ENCODE data around the gene WDR27.
"Not testable (repeated sequence)": the region's sequence is repeated elsewhere in the genome, so short reads cannot be mapped to it uniquely, and the experiment has no call there.

WDR27 gene

DNA sequence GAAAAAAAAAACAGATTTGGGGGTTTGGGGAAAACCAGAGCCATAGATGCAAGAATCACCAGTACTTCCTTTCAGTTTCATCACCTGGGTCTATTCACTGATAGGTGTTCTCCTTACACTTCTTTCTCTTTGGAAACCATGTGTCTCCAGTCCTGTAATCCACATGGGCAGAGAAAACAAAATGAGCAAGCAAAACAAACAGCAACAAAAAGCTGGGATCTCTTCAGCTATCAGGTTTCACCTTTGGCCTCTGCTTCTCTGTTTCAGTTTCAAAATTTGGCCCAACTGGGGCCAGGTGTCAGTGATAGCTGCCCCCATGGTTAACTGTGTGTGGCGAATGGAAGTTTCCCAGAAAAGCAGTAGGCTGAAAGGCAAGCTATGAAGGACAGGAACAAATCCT lies 228.2 kb downstream of the WDR27 start:
- no peak overlapping the region for H3K27ac Mint-ChIP-seq (ENCODE audit: low read depth)
- no peaks in the 10 kb centered on the region for H3K36me3 Mint-ChIP-seq (ENCODE audit: insufficient read depth)
- no peaks in the 10 kb centered on the region for H3K4me1 Mint-ChIP-seq
- DNase-seq (ENCODE audit: low spot score in 2 of 2), result no peak
- ATAC-seq (replicated peaks; ENCODE audit: extremely low read depth, poor library complexity, severe bottlenecking), result no peak
- no peak overlapping the region for H3K4me3 Mint-ChIP-seq
- H3K27me3 Mint-ChIP-seq, result no peaks in the 10 kb centered on the region
- peaks cover 29% of the 10 kb centered on the region for H3K9me3 Mint-ChIP-seq

DNA sequence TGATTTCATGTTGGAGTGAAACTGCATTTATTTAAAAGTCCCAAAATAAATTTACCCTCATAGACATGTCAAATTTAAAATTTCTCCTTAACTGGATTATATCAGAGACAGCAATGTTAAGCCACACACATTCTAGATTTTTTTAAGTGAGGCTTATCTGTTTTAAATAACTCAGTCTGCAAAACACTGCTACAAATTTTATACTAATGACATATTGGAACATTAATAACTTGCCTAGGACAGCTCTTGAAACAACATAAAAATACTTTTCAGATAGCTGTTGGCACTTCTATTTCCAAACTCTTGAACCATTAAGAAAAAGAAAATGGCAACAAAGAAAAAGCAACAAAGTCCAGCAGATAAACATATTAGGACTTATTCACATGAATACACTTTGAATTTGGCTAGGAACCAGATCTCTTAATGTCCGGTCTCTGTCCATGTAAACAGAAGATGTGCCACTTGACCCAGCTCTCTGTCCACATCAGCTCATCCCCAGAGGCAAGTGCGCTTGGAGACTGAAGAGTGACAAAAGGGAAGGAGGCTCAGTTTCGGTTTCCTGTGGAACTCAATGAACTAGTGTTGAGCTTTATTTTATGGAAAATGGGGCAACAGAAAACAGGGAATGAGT lies 228.9 kb downstream of the WDR27 start:
- Mint-ChIP-seq H3K27ac (ENCODE audit: low read depth) (no peak overlapping the region), H3K9me3 (peaks cover 33% of the 10 kb centered on the region), H3K4me3 (no peak overlapping the region), H3K27me3 (no peaks in the 10 kb centered on the region), H3K4me1 (no peaks in the 10 kb centered on the region), H3K36me3 (ENCODE audit: insufficient read depth) (no peaks in the 10 kb centered on the region)
- ATAC-seq (replicated peaks; ENCODE audit: extremely low read depth, poor library complexity, severe bottlenecking) (no peak), DNase-seq (ENCODE audit: low spot score in 2 of 2) (no peak)

DNA sequence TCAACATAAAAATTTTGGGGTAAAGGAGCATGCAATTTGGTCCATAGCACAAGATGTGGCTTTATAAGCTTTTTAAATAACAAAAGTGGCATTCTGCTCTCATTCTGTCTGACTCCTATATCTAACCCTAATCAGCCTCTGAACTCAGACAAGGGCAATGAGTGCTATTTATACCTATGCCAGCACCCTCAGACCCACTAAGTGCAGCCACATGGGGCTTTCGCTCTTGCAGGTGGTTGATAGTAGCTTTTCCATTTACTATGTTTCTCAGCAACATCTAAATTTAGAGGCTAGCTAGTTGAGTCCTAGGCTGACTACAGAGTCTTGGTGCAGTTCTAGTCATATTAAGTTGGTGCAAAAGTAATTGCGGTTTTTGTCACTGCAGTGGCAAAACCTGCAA lies 231.0 kb downstream of the WDR27 start:
- ATAC-seq (replicated peaks; ENCODE audit: extremely low read depth, poor library complexity, severe bottlenecking), result no peak
- H3K9me3 Mint-ChIP-seq, result peaks cover 30% of the 10 kb centered on the region
- H3K27me3 Mint-ChIP-seq, result no peaks in the 10 kb centered on the region
- H3K4me3 Mint-ChIP-seq, result no peak overlapping the region
- H3K4me1 Mint-ChIP-seq, result no peaks in the 10 kb centered on the region
- no peaks in the 10 kb centered on the region for H3K36me3 Mint-ChIP-seq (ENCODE audit: insufficient read depth)
- DNase-seq (ENCODE audit: low spot score in 2 of 2), result no peak
- H3K27ac Mint-ChIP-seq (ENCODE audit: low read depth), result no peak overlapping the region

DNA sequence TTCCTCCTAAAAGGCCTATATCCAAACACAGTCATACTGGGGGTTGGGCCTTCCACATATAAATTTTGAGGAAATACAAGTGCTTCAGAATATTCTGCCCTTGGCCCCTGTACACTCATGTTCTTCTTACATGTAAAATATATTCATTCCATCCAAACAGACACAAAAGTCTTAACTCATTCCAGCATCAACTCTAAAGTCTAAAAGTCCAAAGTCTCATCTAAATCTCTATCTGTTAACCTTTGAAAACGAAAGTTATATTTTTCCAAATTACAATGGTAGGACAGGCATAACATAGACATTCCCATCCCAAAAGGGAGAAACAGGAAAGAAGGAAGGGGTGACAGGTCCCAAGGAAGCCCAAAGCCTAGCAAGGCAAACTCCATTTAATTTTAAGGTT lies 232.8 kb downstream of the WDR27 start:
- Mint-ChIP-seq H3K4me1 (no peaks in the 10 kb centered on the region), H3K27me3 (no peaks in the 10 kb centered on the region), H3K9me3 (peaks cover 20% of the 10 kb centered on the region), H3K36me3 (ENCODE audit: insufficient read depth) (no peaks in the 10 kb centered on the region), H3K4me3 (no peak overlapping the region), H3K27ac (ENCODE audit: low read depth) (no peak overlapping the region)
- DNase-seq (ENCODE audit: low spot score in 2 of 2) (no peak), ATAC-seq (replicated peaks; ENCODE audit: extremely low read depth, poor library complexity, severe bottlenecking) (no peak)

DNA sequence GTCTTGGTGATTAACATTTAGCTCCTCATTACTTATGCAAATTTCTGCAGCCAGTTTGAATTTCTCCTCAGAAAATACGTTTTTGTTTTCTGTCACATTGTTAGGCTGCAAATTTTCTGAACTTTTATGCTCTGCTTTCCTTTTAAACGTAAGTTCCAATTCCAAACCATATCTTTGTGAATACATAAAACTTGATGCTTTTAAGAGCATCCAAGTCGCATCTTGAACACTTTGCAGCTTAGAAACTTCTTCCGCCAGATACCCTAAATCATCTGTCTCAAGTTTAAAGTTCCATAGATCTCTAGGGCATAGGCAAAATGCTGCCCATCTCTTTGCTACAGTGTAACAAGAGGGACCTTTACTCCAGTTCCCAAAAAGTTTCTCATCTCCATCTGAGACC lies 234.1 kb downstream of the WDR27 start:
- ATAC-seq (replicated peaks; ENCODE audit: extremely low read depth, poor library complexity, severe bottlenecking); DNase-seq (ENCODE audit: low spot score in 2 of 2); H3K27me3 Mint-ChIP-seq; H3K27ac Mint-ChIP-seq (ENCODE audit: low read depth); H3K36me3 Mint-ChIP-seq (ENCODE audit: insufficient read depth); H3K4me1 Mint-ChIP-seq; H3K4me3 Mint-ChIP-seq: not testable (repeated sequence)
- peaks cover 20% of the 10 kb centered on the region for H3K9me3 Mint-ChIP-seq

DNA sequence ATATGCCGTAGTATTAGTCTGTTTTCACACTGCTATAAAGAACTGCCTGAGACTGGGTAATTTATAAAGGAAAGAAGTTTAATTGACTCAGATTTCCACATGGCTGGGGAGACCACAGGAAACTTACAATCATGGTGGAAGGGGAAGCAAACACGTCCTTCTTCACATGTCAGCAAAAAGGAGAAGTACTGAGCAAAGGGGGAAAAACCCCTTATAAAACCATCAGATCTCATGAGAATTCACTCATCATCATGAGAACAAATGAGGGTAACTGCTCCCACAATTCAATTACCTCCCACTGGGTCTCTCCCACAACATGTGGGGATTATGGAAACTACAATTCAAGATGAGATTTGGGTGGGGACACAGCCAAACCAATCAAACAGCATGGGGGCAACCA lies 235.6 kb downstream of the WDR27 start:
- not testable (repeated sequence) for H3K27me3 Mint-ChIP-seq; DNase-seq (ENCODE audit: low spot score in 2 of 2); H3K36me3 Mint-ChIP-seq (ENCODE audit: insufficient read depth); ATAC-seq (replicated peaks; ENCODE audit: extremely low read depth, poor library complexity, severe bottlenecking); H3K27ac Mint-ChIP-seq (ENCODE audit: low read depth); H3K4me3 Mint-ChIP-seq; H3K4me1 Mint-ChIP-seq
- peaks cover 20% of the 10 kb centered on the region for H3K9me3 Mint-ChIP-seq

DNA sequence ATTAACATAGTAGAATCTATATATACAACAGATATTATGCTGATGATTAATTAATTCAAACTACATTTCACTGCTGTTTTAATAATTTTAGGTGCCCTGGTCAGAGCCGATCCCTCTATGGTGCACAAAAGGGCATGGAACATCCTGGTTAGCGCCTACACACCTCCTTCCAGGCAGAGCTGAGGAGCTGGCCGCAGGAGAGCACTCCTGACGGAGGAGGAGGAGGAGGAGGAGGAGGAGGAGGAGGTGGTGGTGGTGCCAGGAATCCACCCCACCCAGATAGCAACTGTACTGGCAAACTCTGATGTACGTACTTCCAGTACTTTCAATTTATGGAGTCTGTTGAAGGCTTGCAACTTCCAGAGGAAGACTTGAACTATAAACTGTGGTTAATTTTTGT lies 244.1 kb downstream of the WDR27 start:
- no peaks in the 10 kb centered on the region for H3K9me3 Mint-ChIP-seq
- H3K4me3 Mint-ChIP-seq, result no peak overlapping the region
- H3K27me3 Mint-ChIP-seq, result peaks cover 12% of the 10 kb centered on the region
- H3K4me1 Mint-ChIP-seq, result no peaks in the 10 kb centered on the region
- H3K27ac Mint-ChIP-seq (ENCODE audit: low read depth), result no peak overlapping the region
- ATAC-seq (replicated peaks; ENCODE audit: extremely low read depth, poor library complexity, severe bottlenecking) (no peak), DNase-seq (ENCODE audit: low spot score in 2 of 2) (no peak)
- no peaks in the 10 kb centered on the region for H3K36me3 Mint-ChIP-seq (ENCODE audit: insufficient read depth)

DNA sequence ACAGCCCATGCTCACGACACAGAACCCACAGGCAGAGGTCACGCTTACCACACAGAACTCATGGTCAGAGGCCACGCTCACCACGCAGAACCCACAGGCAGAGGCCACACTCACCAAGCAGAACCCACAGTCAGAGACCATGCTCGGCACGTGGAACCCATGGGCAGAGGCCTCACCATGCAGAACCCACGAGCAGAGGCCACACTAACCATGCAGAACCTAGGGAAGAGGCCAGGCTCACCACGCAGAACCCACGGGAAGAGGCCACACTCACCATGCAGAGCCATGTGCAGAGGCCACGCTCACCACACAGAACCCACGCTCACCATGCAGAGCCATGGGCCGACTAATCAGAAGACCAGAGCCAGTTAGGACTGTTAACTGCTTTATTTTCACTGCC lies 245.0 kb downstream of the WDR27 start:
- Mint-ChIP-seq H3K4me3 (no peak overlapping the region), H3K27ac (ENCODE audit: low read depth) (no peak overlapping the region), H3K4me1 (no peaks in the 10 kb centered on the region), H3K9me3 (no peaks in the 10 kb centered on the region), H3K36me3 (ENCODE audit: insufficient read depth) (no peaks in the 10 kb centered on the region), H3K27me3 (peaks cover 12% of the 10 kb centered on the region)
- ATAC-seq (replicated peaks; ENCODE audit: extremely low read depth, poor library complexity, severe bottlenecking) (no peak), DNase-seq (ENCODE audit: low spot score in 2 of 2) (no peak)

DNA sequence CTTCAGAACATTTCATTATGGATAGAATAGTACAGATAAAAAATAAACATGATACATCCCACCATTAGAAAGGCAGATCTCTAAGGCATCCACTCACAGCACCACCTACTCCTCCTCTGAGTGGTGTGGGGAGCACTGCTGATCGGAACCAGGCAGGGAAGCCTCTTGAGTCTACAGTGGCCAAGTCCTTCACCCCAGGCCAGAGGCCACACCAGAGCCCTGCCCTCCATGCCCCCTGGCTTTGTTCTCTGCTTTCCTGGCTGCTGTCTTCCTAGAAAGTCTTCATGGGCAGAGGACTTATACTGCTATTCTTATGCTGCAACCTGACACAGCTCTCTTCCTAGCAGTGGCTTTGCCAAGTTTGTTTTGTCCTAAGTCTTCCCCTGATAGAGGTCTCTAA lies 246.4 kb downstream of the WDR27 start:
- H3K27me3 Mint-ChIP-seq, result peaks cover 21% of the 10 kb centered on the region

DNA sequence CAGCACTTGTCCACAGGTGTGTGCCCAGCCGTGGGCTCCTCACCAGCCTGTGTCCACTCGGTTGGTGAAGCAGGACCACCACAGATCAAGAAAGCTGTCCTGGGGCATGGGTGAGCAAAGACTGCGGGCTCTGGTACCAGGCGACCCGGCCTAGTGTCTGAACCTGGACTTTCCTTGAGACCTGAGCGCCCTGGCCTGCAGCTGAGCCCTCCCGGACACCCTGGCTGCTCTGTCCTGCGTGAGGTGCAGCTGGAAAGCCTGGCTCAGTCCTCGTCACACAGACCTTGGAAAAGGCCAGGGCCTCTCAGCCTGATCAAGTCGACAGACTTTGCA lies 247.0 kb downstream of the WDR27 start:
- no peaks in the 10 kb centered on the region for H3K9me3 Mint-ChIP-seq
- H3K4me3 Mint-ChIP-seq, result no peak overlapping the region
- no peaks in the 10 kb centered on the region for H3K4me1 Mint-ChIP-seq
- ATAC-seq (replicated peaks; ENCODE audit: extremely low read depth, poor library complexity, severe bottlenecking) (no peak), DNase-seq (ENCODE audit: low spot score in 2 of 2) (no peak)
- H3K27me3 Mint-ChIP-seq, result peaks cover 26% of the 10 kb centered on the region
- H3K36me3 Mint-ChIP-seq (ENCODE audit: insufficient read depth), result no peaks in the 10 kb centered on the region
- H3K27ac Mint-ChIP-seq (ENCODE audit: low read depth), result no peak overlapping the region

More for the DNA sequence above, 246.4 kb downstream of the WDR27 start:
- Mint-ChIP-seq H3K9me3 (no peaks in the 10 kb centered on the region), H3K36me3 (ENCODE audit: insufficient read depth) (no peaks in the 10 kb centered on the region), H3K27ac (ENCODE audit: low read depth) (no peak overlapping the region), H3K4me3 (no peak overlapping the region), H3K4me1 (no peaks in the 10 kb centered on the region)
- DNase-seq (ENCODE audit: low spot score in 2 of 2) (no peak), ATAC-seq (replicated peaks; ENCODE audit: extremely low read depth, poor library complexity, severe bottlenecking) (no peak)

DNA sequence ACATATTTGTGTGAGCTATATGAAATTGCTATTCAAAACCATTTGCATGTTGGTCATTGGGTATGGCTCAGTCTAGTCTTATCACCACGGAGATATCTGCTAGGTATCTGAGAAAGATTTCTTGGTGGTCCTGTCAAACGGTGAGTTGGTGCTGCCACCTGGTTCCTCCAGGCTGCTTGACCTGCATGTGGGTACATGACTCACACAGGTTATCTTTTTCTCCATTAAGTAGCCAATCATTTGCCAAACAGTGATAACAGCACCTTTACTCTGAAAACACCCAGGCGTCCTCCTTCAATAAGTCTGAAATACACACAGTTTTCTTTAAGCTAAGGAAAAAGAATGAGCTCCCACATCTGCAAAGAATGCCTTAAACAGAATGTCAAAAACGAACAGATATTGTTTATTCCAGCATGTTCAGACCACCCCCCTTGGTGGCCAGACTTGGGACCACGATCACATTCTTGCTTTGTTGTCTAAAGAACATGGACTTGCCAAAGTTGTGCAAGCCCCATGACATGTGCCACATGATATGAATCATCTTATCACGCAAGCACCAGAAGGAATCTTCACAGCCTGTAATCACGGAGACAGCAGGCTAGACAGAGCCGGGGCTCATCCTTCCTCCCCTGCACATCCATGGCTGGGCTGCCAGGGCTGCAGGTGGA lies 247.5 kb downstream of the WDR27 start:
- ATAC-seq (replicated peaks; ENCODE audit: extremely low read depth, poor library complexity, severe bottlenecking), result no peak

DNA sequence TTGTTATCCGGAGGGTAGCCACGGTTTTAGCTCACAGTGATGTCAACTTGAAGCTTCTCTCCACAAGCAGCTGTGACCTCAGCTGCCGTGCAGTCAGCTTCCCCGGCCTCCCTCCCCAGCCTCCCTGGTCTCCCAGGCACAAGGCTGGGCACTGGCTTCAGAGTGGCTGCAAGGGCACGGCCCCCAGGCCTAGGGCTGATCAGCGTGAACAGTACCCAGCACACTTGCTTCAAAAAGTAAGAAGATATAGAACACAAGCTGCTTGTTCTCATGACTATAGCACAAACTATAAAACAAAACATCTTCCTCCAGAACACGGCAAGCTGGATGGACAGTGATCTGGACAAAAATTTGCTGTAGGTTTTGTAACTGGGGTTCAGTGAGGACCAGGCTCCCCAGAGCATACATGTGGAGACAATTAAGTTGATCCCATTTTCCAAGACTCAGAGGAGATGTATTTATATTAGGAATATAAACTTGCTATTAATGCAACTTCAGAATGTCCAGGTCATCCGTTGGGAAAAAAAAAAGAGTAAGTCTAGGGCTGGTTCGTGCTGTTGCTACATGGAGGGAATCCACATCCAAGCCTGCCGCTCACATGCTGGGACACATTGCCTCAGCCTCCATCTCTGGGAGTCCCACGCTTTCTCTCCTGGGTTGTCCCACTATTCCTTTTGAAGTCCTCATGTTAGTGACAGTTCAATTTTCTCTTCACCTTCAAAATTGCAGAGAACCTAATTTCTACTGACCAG lies 248.8 kb downstream of the WDR27 start:
- H3K27me3 Mint-ChIP-seq, result peaks cover 15% of the 10 kb centered on the region
- no peaks in the 10 kb centered on the region for H3K9me3 Mint-ChIP-seq
- no peak overlapping the region for H3K4me3 Mint-ChIP-seq
- H3K36me3 Mint-ChIP-seq (ENCODE audit: insufficient read depth), result no peaks in the 10 kb centered on the region
- no peaks in the 10 kb centered on the region for H3K4me1 Mint-ChIP-seq
- DNase-seq (ENCODE audit: low spot score in 2 of 2) (no peak), ATAC-seq (replicated peaks; ENCODE audit: extremely low read depth, poor library complexity, severe bottlenecking) (no peak)
- no peak overlapping the region for H3K27ac Mint-ChIP-seq (ENCODE audit: low read depth)

More for the DNA sequence above, 247.5 kb downstream of the WDR27 start:
- DNase-seq (ENCODE audit: low spot score in 2 of 2), result no peak
- Mint-ChIP-seq H3K4me1 (no peaks in the 10 kb centered on the region), H3K27ac (ENCODE audit: low read depth) (no peak overlapping the region), H3K27me3 (peaks cover 26% of the 10 kb centered on the region), H3K36me3 (ENCODE audit: insufficient read depth) (no peaks in the 10 kb centered on the region), H3K4me3 (no peak overlapping the region), H3K9me3 (no peaks in the 10 kb centered on the region)

All from central memory CD8-positive, alpha-beta T cell (primary cell).